Hematopoietic multipotent progenitor cell treated with erythropoietin and hydrocortisone succinate and interleukin-3 and kit ligand, for 4 days (in vitro differentiated cells): Measurements from ENCODE around the gene CACNA2D3.
"Not testable (repeated sequence)": the region's sequence is repeated elsewhere in the genome, so short reads cannot be mapped to it uniquely, and the experiment has no call there.

ENCODE experiments used
- DNase-seq: peaks from one replicate; pipeline ENCODE4 v3.0.0-alpha.2; 2015

The CACNA2D3 gene

DNA sequence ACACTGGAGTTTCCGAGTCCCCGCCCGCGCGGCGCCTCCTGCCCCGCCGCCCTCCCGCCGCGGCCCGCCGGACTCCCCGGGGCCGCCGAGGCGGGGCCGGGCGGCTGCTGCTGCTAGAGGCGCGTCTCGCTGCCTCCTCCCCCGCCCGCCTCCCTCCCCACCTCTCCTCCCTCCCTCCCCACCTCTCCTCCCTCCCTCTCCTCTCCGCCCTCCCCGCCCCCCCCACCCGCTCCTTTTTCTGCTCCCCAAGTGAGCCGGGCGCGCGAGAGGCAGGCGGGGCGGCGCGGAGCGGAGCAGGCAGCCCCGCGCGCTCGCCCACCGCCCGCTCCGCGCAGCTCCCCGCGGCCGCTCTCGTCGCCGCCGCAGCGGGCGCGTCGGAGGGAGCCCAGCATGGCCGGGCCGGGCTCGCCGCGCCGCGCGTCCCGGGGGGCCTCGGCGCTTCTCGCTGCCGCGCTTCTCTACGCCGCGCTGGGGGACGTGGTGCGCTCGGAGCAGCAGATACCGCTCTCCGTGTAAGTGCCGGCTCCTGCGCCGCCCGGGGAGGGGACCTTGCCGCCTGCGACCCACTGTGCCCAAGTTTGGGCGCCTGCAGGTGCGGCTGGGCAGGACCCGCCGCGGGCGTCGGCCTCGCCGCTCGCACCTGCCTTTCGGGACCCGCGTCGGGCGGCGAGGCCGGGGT, at the start of gene CACNA2D3:
Gene CACNA2D3, plus strand, starts transcription at position 229 of the 679 bp plus-strand sequence.
- DNase-seq = peak; percentile 29

DNA sequence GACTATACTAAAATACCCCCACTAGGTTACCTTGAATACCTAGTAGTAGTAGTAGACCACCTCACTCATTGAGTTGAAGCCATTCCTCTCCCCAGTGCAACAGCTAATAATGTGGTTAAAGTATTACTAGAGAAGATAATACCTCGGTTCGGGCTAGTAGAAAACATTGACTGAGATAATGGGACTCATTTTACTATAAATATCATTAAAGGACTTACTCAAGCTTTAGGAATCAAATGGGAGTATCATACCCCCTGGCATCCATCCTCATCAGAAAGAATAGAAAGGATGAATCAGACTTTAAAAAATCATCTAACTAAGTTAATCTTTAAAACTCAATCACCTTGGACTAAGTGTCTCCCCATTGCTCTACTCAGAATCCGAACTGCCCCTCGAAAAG, 49.0 kb upstream of the CACNA2D3 start:
- DNase-seq = no peak

DNA sequence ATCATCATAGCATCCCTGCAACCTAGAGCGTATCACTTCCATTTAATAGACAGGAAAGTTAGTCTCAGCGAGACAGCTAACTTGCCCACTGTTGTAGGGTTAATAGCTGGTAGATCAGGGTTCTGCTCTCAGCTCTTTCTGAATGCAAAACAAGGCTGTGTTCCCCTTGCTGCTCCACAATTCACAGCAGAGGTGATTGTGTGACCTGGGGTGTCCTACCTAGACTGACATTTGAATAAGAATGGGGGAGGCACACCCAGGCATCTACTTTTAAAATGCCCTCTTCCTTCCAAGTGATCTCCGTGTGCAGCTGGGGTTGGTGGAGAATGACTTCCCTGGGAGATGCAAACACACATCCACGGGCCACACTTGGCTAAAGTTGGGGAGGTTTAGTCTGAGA, 43.0 kb upstream of the CACNA2D3 start:
- DNase-seq = no peak

DNA sequence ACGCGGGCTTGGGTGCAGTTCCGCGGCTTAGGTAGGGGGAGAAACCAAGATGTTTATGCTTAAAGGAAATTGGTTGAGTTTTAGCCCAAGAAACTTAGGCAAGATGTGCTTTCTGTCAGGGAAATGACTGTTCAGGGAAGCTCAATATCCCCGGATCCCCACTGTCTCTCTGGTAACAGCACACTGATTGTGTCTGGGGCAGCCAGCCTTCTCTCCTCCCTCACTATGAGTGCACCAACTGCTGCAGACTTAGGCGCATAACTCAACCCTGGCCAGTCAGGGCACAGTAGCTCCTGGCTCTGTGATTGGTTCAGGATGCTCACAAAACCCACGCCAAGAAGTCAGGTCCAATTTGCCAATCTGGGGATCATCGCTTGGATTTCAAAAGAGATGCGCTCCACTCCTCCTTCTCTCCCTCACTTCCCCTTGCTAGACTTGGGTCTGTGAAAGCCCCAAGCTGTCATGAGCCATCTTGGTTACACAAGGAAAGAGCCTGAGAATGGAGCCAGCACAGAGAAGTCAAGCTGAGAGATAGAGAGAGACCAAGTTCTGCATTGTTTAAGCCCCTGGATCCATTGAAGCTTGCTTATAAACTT, 42.5 kb upstream of the CACNA2D3 start:
- DNase-seq = no peak

DNA sequence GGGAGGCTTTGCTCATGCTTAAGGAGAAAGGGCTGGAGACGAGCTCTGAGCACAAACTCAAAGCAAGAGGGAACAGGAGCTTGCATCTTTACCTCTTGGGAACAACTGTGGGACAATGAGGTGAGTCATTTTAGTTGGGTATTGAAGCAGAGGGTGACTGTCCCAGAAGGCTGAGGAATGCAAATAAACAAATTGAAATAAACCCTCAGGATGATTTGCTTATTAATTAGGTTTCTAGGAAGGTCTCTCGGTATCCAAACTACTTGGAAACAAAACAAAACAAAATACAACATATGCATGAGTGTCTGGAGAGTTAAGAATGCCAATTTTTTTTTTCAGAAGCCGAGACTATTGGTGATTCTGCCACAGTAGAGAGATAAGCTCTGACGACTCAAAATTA, 38.4 kb upstream of the CACNA2D3 start:
- DNase-seq = no peak

DNA sequence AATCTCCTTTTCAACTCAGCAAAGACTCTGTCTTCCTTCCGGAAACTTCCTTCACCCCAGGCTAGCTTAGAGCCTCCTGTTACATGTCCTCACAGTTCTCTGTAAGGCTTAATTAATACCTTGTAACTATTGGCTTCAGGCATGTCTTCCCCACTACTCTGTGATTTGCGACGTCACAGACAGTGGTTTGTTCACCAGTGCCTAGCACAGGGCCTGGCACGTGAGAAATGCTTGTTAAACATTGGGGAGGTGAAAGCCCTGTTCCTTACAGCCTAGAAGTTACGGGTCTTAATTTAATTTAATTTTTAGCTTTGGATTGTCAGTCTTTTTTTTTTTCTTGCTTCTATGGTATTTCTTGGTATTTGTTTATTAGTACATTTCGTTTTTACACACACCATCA, 36.4 kb upstream of the CACNA2D3 start:
- DNase-seq = no peak

DNA sequence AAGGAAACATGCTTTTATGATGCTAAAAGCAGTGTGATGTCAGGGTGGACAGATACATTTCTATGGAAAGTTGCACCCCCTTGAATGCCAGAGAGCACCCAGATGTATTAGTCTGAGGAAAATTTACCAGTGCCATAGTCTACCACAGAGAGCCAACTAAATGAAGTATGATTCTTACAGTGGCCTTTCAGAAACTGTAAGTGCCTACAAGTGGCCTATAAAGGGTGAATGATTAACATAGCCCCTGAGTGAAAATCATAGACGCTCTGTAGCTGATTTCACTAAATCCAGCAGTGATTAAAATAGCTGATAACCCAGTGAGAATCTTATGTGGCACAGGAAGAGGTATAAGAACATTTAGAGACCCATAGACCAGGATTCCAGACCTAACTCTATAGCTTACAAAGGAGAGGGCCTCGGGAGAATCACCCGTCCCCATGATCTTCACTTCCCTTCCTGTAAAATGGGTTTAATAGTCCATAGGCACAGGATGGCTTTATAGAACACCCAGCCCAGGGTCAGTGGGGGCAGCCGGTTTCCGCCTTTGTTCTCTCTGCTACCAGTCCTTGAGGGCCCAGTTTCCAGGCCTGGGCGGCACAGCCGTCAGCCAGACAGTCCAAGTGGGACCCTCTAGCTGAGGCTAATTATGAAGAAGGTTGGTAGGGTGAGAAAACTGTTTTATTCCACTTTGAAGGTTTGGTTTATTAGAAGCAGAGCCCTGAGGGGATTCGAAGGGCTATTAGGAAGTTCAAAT, 35.5 kb upstream of the CACNA2D3 start:
- no peak for DNase-seq

DNA sequence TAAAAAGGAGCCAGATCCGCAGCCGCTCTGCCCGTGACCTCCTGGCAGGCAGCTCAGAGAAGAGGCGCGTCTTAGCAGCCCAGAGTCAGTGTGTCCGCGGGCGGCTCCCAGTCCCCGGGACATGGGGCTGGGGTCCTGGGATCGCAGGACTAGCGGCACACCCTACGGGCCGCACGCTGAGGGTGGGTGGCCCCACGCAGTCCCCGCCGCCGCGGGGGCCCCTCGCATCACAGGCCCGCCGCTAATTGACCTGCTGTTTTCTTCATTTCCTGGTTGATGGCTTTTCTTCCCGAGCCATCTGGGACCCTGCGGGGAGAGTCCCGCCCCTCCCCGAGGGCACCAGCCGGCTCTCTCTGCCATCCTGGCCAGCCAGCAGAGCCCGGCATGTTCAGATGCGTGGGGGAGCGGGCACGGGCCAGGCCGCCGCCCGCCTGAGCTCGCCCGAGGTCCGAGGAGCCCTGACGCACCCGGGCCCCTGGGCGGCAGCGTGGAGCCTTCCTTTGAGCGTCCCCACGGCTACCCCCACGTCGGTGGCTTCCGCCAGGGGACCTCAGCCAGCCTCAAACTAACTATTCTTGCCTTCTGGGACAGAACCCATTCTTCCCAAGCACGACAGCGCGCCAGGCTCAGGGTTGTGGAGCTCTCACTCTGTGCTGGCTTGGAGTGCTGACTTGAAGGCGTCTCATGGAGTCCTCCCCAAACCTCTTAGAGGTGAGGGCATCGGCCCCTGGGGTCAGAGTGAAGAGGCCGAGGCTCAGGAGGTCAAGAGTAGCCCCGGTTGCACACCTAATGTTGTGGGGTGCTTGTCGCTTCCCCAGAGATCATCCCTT, 34.6 kb upstream of the CACNA2D3 start:
- DNase-seq = peak; percentile 2

DNA sequence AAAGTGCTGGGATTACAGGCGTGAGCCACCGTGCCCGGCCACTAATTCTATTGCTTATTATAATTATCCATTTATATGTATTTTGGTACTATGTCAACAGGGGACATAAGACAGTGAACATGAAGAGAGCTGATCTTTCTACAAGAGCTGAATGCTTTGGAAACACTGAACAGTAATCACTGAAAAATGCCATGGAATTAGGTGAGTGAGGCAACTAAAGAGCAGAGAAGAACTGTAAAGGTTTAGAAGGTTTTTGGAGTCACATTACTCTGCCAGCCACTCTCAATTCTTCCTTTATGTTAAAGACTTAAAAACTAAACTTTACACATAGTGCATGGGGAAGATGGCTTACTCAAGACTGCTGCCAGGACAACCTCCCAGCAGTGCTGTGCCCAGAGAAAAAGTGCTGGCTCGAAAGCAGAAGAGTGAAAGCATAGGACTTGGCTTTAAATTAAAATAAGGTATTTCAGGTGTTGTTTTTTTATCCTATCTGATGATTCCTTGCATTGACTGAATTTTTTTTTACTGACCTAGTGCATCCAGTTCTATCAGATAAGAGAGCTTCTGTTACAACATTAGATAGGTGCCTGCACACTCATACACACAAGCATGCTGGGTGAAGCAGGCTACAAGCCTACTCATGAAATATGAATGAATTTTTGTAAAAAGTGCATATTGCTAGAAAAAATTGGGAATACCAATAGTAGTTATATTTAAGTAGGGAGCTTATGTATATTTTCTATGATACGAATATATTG, 28.7 kb upstream of the CACNA2D3 start:
- no peak for DNase-seq

DNA sequence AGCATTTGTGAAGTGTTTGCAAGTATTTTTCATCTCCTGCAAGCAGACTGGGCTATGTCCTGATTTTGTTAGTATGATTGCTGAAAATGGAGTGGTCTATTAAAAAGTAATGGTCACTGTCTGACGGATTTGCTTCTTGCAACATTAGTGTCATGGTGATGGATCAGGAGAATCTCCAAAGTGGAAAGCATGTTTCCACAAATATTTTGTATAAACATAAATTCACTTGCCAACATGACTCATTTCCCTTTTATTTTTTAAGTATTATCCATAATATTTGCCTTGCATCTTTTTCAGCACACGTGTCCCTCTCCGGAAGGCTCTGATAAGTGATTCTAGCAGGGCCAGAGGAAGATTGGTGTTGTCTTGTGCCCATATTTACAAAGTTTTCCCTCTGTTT, 27.4 kb upstream of the CACNA2D3 start:
- DNase-seq = no peak

DNA sequence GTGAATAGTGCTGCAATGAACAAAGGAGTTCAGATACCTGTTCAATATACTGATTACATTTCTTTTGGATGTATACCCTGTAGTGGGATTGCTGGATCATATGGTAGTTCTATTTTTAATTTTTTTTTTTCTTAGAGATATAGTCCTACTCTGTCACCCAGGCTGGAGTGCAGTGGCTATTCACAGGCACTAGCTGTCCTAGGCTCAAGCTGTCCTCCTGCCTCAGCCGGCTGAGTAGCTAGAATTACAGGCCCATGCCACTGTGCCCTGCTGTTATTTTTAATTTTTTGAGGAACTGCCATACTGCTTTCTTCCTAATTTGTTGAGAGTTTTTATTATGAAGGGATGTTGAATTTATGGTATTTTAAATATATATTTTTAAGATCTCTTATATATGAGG, 23.0 kb upstream of the CACNA2D3 start:
- DNase-seq = no peak

DNA sequence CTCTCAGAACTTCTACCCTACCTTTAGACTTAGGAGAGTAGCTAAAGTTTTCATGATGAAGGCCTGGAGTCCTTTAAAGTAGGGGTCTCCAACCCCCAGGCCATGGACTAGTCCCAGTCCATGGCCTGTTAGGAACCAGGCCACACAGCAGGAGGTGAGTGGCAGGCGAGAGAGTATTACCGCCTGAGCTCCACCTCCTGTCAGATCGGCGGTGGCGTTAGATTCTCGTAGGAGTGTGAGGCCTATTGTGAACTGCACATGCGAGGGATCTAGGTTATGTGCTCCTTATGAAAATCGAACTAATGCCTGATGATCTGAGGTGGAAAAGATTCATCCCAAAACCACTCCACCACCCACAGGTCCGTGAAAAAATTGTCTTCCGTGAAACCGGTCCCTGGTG, 18.3 kb upstream of the CACNA2D3 start:
- no peak for DNase-seq

DNA sequence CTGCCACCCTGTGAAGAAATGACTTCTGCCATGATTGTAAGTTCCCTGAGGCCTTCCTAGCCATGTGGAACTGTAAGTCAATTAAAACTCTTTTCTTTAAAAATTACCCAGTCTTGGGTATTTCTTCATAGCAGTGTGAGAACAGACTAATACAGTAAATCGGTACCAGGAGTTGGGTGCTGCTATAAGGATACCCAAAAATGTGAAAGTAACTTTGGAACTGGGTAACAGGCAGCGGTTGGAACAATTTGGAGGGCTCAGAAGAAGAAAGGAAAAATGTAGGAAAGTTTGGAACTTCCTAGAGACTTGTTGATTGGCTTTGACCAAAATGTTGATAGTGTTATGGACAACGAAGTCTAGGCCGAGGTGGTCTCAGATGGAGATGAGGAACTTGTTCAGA, 6.2 kb upstream of the CACNA2D3 start:
- not testable (repeated sequence) for DNase-seq

DNA sequence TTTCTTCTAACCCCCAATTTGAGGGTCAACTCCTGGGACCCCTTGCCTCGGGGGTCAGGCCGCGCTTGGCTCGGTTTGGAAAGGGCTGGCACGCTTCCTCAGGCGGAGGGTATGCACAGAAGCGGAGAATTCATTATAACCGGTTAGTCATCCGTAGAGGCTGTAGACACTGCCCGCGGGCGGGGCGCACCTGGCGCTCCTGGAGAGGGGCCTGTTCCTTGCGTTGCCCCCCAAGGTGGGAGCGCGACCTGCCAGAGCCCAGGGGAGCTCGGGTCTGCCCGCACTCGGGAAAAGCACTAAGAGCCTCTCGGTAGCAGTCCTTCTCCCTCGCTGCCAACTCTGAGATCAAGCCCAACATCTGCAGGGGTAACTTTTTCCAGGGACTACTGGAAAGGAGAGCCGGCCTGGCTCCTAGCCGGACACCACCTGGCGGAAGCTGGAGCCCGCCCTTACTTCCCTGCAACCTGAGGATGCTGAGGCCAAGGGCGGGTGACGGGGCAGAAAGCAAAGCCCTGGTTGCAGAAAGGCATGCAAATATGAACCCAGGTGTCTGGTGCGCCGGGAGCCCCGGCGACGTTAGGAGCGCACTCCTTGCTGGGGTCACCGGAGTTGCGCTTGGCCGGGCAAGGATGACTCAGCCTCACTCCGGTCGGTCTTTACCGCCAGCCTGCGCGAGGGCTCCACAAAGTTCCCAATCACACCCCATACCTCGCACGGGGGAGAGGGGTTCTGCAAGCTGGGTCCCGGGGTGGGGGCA, 1.5 kb upstream of the CACNA2D3 start:
- DNase-seq = no peak

DNA sequence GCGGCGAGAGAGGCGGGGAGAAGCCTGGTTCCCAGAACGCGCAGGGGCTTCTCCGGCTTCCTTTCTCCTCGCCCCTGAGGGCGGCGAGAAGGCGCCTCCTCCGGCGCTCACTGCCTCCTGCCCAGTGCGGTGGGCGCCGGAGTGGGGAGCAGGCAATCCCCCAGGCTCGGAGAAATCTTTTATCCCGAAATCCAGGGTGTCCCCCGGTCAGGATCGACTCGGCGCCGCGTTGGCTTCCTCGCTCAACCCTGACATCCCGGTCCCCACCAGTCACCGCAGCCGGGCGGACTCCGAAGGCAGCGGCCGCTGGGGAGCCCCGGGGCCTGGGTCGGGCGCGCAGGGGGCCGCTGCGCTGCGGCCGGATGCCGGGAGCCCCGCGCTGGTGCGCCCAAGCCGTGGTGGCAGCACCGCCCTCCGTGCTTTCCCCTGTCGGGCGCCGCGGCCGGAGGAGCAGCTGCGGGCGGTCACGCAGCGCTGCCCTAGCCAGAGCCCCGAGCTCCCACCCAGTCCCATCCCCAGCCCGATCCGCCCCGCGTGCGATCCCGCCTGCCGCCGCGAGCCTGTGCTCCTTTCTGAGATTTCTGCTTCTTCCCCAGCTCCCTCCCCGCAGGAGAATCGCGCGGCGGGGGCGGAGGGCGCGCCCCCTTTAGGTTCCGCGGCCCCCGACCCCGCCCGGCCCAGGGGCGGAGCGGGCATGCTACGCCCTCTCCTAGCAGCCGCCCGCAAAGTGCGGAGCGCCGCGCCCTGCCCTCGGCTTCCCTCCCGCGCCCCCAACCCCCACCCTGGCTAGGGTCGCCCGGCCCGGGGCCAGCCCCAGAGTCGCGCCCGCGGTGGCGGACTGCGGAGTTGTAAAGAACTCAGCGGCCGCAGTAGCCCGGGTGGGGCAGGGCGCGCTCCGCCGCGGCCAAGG, 683 bp upstream of the CACNA2D3 start:
- DNase-seq = no peak

DNA sequence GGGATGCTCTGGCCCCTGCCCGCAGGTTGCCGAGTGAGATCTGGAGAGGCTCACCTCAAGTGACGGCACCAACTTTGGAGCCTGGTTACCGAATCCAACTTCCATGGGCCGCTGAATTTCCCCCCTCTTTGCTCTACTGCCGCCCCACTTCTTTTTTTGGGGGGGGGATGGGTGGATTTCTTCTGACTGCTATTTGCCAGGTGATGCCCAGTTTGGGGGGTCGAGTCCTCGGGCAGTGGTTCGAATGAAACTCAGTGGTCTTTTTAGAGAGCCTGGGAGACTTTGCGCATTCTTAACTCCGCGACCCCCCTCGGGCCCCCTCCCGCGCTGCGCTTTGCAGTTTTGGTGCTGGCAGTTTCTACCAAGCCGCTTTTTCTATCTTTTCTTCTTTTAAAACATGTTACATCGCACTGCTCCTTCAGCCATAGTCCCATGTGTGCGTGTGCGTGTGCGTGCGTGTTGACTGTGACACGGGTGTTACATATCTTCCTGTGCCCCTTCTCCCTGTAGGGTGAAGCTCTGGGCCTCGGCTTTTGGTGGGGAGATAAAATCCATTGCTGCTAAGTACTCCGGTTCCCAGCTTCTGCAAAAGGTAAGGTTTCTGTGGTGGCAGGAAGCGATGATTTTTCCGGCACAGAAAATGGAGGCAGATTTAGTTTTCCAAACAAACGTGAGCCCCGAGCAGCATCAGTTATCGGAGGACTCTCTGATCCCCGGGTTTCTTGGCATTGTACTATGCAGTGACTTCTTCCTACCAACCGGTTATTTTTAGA, 837 bp downstream of the CACNA2D3 start:
- DNase-seq = no peak

DNA sequence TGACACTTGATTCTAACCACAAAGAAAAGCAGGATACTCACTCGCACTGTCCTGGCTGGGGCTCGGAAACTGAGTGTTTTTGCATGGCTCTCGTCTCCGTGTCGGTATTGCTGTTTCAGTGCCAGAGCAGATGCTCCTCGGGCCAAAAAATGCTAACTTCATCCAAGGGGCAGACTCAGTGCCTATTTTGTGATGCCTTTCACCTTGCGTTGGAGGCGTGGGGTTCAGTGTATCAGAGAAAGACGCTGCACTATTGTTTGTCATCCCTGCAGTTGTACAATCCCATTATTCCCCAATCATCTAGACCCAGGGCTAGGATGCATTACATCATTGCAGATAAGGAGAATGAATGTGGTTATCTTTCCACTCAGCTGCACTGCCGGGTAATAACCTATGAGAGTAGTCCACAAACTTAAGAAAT, 1.4 kb downstream of the CACNA2D3 start:
- no peak for DNase-seq

DNA sequence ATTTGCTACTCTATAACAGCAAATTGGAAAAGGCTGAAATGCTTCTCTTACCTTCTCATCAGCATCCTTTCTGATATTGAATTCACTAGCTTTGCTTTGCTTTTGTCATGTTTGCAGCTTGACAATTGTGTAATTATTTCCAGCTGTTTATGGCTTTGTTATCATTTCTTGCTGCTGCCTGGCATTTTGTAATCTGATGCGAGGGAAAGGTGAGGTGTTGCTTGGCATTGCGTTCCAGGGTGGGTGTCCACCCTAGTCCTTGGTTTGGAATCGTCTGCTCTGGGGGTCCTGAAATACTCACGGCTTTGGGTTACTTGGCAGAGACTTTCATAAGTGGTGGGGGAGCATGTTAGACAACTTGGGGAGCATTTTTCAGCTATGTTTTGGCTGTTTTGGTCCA, 2.9 kb downstream of the CACNA2D3 start:
- DNase-seq = no peak

DNA sequence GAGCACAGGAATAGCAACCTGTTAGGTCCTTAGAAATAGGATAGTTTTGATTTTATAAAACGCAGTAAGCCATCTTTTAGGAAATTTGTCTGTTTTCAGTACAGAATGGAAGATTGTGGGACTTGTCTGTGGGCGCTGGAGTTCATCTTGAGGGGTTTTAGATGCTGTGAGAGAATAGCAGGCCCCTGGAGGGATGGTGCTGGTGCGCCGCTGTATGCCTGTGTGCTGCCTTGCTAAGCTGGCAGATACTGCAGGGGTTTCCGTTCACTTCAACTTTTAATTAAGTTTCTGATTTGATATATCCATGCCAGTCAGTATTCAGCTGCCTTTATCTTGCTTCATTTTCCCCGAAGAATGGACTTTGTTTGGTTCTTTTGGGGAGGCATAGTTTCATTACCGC, 4.2 kb downstream of the CACNA2D3 start:
- DNase-seq = no peak

DNA sequence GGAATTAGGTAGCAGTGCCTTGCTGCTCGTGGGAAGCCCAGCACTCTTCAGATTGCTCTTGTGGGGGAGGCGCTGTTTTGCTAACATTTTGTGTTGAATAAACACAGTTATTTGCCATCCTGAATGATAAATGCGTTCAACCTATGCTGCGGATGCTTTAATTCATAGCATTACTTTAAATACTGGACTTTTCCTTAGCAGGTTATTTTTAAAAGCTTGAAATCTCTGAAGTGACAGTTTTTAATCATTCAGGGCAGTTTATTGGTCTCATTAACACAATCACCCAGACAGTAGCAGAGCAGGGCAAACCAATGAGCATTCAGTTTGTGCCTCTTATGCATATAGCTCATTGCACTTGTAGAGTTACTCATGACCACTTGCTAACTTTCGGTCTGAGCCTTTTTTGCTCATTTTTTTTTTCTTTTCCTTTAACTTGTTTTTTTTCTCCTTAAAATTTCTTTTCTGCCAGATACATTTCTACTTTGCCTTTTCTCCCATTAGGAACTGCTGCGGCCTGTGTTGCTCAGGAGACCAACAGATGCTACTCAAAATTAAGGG, 5.2 kb downstream of the CACNA2D3 start:
- no peak for DNase-seq
